ENCODE data around the gene MYT1.

MYT1 gene

GRCh38 chr20:64139199-64140060 is 24.8 kb upstream of the MYT1 start:
- no peak for DNase-seq (ENCODE audit: low read depth, low spot score)

DNA sequence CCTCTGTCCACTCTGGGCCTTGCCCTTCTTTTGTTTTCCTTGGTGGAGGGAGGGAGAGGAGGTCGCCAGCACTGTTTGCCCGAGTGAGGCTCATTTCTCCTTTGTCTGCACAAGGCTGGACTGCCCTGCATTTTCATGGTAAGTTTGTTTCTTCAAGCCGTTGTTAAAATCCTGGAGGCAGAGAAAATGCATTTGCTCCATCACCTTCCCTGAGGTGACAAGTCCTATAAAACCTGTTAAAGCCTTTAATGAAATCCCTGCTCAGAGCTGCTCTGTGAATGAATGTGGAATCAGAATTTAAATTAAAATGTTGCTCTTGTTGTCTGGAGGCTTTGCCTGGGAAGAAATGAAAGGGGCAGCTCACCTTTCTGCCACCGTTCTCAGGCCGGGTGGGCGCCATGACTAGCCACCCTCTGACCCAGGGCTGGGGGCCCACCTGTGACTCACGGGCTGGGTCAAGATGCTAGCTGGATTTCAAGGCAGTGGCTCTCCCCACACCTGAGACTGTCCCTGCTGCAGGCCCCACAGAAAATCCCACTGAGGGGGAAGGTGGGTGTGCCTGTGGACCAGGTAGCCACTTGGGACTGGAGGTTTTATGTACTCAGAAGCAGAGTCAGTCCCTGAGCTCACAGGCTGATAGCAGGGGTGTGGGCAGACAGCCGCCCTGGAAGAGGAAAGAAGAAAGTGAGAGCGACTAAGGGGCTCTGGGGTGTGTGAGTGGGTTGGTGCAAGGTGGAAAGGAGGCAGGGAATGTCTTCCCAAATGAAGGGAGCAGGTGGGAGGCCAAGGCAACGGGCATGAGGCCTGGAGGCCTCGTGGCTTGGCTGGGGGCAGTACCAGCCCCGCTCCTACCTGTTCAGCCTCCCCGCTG is 24.0 kb upstream of the MYT1 start:
- no peak for DNase-seq (ENCODE audit: low read depth, low spot score)

DNA sequence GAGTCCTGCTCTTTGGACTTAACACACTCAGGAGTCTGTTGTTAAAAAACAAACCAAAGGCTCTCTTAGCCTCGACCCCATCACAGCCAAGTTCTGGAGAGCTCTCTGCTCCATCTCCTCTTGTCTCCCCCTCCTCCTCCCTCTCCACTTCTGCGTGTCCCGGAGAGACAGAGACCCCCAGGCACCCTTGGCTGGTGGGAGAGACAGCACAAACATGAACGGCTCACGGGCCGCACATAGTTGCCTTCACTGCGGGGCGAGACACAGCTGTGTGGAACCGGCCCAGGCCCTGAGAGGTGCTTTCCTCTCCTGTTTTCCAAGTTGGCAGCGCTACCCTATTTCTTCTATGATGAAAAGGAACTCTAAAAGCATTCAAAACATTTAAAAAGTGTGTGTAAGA is 23.3 kb upstream of the MYT1 start:
- DNase-seq (ENCODE audit: low read depth, low spot score): no peak

- DNase-seq (ENCODE audit: low read depth, low spot score): no peak
Observed at GRCh38 chr20:64142590-64142989, 21.7 kb upstream of the MYT1 start.

- no peak for DNase-seq (ENCODE audit: low read depth, low spot score)
Observed at GRCh38 chr20:64143018-64143801, 21.0 kb upstream of the MYT1 start.

DNA sequence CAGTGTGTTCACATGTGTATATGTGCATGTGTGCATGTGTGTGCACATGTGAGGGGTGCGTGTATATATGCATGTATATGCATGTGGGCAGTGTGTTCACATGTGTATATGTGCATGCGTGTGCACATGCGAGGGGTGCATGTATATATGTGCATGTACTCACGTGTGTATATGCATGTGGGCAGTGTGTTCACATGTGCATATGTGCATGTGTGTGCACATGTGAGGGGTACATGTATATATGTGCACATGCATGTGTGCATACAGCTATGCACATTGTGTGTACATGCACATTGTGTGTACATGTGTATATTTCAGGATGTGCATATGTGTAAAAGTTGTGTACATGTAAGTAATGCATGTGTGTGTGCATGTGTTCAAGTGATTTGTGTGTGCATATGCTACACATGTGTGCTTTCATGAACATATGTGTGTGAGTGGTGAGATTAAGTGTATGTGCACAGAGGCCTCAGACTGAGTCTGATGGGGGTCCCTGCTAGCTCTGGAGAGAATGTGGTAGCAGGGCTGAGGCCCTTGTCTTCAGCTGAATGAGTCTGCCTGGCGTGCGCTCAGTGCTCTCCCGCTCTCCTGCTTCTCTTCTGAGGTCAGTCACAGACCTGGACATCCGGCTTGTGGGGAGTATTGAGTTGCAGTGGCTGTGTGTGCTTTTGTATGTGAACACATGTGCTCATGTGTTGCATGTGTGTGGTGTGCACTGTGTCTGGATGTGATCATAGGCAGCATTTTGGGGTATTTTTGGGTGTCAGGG is 19.9 kb upstream of the MYT1 start:
- no peak for DNase-seq (ENCODE audit: low read depth, low spot score)

DNA sequence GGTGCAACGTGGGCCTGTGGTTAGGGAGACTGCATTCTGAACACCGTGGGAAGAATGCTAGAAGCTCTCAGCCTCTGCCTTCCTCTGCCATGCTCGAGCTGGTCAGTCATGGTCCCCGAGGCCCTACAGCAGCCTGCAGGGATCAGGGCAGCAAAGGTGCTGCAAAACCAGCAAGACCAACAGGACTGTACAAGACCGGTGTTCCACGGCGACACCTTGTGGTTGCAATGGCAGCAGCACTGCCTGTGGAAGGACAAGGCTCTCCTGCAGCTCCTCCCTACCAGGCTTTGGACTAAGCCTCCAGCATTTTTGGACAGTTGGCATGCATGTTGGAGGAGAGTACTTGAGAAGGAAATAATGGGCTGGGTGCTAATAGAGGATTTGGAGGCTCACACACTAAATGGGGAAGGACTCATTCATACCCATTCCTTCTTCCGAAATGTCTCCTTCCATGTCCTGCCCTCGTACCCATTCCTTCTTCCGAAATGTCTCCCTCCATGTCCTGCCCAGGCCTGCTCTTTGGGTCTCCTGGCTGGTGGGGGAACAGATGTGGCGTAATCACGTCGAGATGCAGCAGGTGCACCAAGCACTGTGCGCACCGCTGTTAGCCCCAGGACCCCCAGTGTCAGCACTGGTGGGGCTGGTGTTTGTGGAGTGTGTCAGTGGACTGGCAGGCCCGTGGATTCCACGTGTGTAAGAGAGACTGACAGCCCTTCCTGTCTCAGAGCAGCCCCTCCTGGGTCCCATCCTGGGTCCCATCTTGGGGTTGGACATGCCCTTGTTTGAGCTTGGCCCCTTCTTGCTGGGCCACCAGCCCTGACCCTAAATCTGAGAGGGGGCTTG is 18.6 kb upstream of the MYT1 start:
- no peak for DNase-seq (ENCODE audit: low read depth, low spot score)

DNA sequence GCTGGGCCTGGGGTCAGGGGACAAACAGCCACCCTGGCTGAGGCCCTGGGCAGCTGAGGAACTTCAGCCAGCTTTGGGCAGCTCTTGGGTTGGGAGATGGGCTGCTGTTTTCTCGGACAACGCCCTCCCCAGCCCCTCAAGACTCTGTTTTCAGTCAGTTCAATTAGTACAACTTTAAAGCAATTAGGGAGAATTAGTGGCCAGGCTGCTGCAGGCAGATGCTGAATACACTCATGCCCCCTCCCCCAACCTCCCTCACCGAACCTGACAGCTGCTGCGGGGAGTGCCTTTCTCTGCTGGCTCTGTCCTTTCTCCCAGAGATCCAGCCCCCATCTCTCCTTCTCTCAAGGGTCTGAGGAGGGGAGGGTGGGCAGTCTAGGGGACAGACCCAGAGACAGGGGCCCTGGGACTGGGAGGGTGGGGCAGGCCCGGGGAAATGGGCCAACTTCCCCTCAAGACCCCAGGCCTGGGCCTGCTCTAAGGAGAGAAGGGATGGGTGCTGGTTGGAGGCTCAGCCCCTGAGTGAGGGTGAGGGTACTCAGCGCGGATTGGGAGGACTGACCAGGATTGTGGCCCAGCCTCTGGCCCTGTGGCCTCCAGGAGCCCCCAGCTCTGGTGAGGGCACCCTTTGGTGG is 17.8 kb upstream of the MYT1 start:
- no peak for DNase-seq (ENCODE audit: low read depth, low spot score)

DNA sequence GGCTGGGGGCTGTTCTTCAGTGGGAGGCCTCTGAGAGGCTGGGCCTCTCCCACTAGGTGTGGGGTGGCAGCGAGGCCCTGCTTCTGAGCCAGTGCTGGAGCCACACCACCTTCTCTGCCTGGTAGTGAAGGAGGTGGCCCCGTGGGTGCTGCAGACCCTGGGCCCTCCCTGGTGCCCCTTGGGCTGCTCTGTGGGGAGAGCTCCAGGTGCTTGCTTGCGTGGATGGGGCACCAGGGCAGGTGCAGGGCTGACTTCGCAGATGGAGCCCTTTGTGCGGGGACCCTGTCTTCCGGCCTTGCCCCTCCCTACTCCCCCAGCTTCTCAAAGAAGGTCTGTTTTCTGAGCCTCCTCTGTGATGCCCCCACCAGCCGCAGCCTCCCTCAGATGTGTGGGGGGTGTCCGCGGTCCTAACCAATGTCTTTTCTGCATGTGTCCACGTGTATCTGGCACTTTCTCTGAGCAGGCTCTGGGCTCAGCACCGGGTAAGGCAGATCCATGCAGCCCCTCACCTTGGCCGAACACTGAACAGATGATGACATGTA is 17.2 kb upstream of the MYT1 start:
- DNase-seq (ENCODE audit: low read depth, low spot score): no peak

- DNase-seq (ENCODE audit: low read depth, low spot score): no peak
Observed at GRCh38 chr20:64148581-64148980, 15.7 kb upstream of the MYT1 start.

DNA sequence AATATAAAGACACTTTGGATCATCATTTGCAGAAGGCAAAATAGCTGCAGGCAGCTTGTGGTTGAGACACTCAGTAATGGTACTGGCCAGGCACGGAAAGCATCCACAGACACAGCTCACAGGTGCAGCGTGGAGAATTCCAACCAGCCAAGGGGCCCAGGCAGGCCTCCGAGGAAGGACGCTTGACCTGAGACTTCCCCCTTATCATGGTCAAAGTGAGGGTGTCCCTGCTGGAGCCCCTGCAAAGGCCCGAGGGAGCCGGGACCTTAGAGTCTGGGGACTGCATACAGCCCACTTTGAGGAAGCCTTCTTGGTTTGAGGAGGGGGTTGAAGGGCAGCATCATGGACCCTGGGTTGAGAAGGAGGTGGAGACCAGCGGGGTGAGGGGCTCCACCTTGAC is 15.1 kb upstream of the MYT1 start:
- DNase-seq (ENCODE audit: low read depth, low spot score): no peak

- no peak for DNase-seq (ENCODE audit: low read depth, low spot score)
Observed at GRCh38 chr20:64149809-64150560, 14.3 kb upstream of the MYT1 start.

DNA sequence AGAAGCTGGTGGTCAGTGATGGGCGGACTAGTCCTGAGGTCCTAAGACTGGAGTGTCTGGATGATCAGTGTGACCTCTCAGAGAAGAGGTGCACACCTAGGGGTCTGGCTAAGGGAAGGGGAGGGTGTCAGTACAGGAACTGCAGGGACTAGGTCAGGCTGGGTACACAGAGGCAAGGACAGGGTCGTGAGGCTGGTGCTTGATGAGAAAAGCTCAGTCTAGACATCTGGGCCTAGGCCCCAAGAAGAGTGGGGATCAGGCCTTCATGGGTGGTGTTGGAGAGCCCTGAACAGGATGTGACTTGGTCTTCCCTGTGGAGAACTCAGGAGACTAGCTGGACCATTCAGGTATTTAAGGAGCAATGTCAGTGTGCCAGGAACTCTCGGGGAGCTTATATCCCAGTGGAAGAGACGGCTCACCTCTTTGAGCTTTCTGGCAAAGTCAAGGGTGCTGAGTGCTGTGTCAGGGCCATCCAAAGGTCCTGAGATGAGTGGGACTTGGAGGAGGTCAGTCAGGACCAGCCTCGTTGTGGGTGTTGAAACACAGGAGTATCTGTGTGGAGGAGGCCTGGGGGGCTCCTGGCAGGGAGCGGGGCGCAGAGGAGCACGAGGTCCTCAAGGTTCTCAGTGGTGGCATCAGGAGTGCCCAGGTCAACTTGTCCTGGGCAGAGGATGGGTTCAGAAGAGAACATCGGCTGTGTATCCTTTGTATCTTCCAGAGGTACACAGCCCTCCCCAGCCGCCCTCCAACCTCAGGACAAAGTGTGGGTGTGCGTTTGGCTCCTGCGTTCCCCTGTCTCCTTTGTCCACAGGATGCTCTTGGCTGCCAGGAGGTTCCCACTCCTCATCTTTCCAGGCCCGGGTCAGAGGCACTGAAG is 13.3 kb upstream of the MYT1 start:
- DNase-seq (ENCODE audit: low read depth, low spot score): no peak

DNA sequence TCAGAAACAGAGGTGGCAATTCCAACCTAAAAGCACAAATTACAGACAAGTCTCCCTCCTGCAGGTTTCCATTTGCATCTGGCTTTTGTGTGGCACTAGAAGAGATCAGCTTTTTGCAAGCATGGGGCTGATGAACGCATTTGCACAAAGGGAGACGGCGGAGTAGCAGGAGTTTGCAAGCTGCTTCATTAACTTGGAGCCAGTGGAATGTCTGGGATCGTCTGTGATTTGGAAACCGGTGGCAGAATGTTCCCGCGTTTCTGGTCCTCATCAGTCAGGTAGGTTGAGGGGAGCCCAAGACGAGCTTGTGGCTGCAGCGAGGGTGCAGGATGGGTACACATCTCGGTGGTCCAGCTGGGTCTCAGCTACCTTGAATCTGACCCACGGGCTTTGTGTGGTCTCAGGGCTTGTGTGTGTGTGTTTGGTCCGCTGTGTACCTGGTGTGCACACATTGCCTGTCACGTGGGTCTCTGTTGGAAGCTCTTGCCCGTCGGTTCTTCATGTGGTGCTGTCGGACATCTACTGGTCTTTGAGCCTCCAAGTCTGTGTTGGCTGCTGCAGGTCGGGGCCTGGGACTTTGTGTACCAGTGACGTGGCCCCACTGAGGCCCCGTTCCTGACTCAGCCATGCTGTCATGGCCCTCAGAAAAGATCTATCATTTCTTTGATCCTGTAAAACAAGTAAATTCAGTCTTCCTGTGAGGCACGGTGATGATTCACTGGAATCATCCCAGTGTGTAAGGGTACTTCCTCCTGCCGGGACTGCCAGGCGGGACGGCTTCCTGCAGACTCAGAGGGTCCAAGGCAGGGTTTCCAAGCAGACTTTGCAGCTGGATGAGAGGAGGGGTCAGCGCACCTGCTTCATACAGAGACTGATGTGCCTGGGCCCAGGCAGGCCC is 12.4 kb upstream of the MYT1 start:
- no peak for DNase-seq (ENCODE audit: low read depth, low spot score)

DNA sequence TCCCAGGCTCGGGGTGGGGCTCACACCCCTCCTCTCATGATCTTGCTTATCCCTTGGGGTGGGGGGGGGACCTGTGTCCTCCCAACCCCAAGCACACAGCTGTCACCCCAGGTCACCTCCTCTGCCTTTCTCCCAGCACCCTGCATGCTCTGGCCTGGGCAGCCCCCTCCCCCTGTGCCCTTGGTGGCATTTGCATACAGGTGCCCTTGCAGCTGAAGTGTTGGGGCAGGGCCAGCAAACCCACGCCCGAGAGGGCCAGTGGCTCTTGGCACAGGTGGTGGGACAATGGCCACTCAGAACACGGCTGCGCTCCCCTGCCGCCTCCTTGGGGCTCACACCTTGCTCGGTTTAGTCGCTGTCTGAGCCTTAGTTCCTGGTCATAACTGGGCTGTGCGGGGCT is 11.3 kb upstream of the MYT1 start:
- no peak for DNase-seq (ENCODE audit: low read depth, low spot score)

DNA sequence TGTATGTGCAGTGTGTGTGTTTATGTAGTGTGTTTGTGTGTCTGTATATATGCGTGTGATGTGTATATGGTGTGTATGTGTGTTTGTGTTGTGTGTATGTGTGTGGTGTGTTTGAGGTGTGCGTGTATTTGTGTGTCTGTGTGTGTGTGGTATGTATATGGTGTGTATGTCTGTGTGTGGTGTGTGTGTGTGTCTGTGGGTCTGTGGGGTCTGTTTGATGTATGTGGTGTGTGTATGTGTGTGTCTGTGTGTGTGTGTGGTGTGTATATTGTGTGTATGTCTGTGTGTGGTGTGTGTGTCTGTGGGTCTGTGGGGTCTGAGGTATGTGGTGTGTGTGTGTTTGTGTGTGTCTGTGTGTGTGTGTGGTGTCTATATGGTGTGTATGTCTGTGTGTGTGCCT is 10.8 kb upstream of the MYT1 start:
- DNase-seq (ENCODE audit: low read depth, low spot score): no peak

All from activated CD4-positive, CD25-positive, alpha-beta regulatory T cell treated with anti-CD3 and anti-CD28 coated beads, Interleukin-2, amount 50 U/mL, for 16 hours (primary cell).